GM13977 (cell line): ENCODE results near the gene PIP5K1B.
"Not testable (repeated sequence)": the region's sequence is repeated elsewhere in the genome, so short reads cannot be mapped to it uniquely, and the experiment has no call there.

Experiments
- DNase-seq: peaks from one replicate; pipeline ENCODE4 v3.0.0; 2012; ENCODE audit warnings: low spot score
- in situ Hi-C: fragments of 300-500 bp; cut with MboI; formaldehyde crosslinking; loops from one replicate; pipeline ENCODE4 v1.12.0; 2022; ENCODE audit warnings: low sequenced_read_pairs, low pct_unique_long_range_greater_than_20kb, mixed read lengths, inconsistent platforms; ENCODE audit not compliant: unreplicated experiment
- TF ChIP-seq, protein P1 (sequence below): IDR thresholded peaks from 2 replicates; pipeline ENCODE4 v1.5.1; 2012; ENCODE audit warnings: mild to moderate bottlenecking, control low read depth; ENCODE audit not compliant: insufficient read depth; ENCODE audit errors: extremely low read depth, missing control alignments

PIP5K1B gene

DNA sequence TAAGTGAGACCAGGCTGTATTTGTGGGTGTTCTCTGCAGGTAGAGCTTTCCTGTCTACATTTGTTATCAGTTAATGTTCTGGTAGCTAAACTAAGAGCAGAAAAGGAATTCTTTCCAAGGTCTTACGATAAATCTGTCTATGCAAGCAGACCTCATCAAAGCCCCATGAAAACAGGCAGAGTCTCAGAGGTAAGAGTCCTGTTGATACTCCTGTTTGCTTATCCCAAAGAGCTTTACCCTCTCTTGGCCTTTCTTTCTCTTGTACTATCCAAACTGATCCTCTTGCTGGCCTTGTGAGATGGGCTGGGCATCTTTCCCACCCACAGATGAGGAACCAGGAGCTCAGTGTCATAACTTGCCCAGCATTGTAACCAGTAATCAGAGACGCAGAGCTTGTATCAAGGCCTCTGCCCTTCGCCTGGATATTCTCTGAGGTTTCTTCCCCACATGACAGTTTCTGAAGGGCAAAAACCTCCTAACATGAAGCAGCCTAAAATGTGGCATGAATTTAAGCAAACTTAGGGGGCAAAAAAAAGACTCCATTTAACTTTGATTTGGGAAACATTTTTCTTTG lies 275.4 kb downstream of the PIP5K1B start:
- TF ChIP-seq, protein P1, sequence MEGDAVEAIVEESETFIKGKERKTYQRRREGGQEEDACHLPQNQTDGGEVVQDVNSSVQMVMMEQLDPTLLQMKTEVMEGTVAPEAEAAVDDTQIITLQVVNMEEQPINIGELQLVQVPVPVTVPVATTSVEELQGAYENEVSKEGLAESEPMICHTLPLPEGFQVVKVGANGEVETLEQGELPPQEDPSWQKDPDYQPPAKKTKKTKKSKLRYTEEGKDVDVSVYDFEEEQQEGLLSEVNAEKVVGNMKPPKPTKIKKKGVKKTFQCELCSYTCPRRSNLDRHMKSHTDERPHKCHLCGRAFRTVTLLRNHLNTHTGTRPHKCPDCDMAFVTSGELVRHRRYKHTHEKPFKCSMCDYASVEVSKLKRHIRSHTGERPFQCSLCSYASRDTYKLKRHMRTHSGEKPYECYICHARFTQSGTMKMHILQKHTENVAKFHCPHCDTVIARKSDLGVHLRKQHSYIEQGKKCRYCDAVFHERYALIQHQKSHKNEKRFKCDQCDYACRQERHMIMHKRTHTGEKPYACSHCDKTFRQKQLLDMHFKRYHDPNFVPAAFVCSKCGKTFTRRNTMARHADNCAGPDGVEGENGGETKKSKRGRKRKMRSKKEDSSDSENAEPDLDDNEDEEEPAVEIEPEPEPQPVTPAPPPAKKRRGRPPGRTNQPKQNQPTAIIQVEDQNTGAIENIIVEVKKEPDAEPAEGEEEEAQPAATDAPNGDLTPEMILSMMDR: no peak
- in situ Hi-C loops: no loop called here
- DNase-seq: no peak

DNA sequence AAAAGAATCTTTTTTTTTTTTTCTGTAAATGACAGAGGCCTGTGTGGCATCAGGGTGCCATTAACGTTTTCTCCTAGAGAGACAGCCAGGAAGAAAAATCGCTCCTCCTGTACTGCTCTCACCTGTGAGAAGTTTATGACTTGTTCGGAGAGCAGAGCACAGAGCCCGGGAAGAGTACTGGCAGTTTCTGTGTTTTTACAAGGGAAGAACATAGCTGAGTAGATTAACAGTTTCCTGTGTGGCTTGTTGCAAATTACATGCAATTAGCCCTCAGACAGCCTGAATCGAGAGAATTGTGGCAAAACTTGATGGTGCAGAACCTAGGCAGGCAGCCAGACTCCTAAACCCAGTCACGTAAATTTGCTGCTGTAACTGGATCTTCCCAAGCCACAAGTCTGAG lies 276.7 kb downstream of the PIP5K1B start:
- DNase-seq: peak; percentile 39
- TF ChIP-seq, protein P1: no peak
- in situ Hi-C loops: no loop called here

DNA sequence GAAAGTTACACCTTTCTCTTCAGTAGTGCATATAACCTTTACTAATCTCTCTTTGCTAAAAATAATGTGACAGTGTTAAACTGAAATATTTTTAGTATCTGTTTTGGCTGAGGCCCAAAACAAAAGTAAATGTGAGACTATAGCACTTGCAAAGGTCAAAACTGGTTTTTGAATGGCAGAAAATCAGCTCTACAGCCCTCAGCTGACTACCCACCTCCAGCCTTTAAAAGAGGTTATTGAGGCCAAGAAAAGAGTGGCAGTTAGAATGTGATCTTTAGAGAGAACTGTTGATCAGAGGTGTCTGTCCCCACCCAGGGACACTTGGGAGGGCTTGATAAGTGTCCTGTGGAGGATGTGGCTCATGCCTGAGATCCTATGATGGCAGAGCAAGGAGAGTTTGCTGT lies 278.0 kb downstream of the PIP5K1B start:
- peak; percentile 37 for DNase-seq
- TF ChIP-seq, protein P1: no peak
- in situ Hi-C loops: no loop called here

DNA sequence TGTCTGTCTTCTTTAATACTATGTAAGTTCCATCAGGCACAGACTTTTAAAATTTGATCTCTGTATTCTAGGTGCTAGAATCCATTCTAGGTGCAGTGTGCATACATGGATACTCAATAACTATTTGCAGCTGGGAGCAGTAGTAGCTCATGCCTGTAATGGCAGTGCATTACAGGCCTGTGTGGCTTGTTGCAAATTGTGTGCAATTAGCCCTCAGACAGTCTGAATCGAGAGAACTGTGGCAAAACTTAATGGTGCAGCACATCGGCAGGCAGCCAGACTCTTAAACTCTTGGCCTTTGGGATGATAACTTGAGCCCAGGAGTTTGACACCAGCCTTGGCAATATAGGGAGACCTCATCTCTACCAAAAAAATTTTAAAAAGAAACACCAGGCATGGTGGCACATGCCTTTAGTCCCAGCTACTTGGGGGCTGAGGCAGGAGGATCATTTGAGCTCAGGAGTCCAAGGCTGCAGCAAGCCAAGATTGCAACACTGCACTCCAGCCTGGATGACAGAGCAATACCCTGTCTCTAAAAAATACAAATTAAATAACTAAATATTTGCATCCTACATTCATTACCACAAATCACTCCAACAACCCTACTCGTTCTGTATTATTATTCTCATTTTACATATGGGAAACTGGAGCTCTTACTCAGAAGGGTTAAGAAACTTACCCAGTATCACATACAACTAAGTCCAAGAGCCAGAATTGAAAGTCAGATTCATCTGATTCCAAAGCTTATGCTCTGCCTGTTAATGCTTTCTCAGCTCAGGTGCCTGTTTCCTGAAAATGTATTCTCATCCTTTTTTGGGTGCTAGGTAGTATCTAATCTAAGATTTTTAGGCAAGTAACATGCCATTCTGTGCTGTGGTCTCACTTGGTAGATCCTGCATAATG lies 278.7 kb downstream of the PIP5K1B start:
- TF ChIP-seq, protein P1: no peak
- in situ Hi-C loops: no loop called here
- DNase-seq: no peak

DNA sequence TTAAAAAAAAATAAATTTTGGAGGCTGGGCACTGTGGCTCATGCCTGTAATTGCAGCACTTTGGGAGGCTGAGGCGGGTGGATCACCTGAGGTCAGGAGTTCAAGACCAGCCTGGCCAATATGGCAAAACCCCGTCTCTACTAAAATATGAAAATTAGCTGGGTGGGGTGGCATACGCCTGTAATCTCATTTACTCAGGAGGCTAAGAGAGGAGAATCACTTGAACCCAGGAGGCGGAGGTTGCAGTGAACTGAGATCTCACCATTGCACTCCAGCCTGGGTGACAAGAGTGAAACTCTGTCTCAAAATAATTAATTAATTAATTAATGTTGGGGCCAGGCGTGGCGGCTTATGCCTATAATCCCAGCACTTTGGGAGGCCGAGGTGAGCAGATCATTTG lies 281.9 kb downstream of the PIP5K1B start:
- in situ Hi-C loops, DNase-seq: not testable (repeated sequence)

DNA sequence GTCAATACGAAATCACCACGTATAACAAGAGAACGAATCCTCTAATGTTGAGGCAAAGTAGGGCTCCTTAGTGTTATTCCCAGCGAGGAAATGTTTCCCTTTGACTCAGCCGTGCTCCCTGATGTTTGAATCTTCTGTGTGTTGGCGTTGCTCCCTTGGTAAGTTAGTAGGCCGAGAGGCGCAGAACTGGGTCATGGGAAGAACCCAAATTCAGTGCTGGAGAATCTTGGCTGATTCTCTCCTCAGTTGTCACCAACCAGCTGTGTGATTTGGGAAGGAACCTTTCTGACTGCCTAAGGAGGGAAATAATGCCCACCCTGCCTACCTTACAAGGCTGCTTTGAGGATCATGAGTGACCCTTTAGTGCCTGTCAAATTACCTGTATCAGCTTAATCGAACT lies 286.4 kb downstream of the PIP5K1B start:
- in situ Hi-C loops: loop anchor here (10.0 kb wide), 1 partner anchor 407 kb away; no protein-coding TSS in a partner anchor
- TF ChIP-seq, protein P1: no peak
- DNase-seq: no peak

DNA sequence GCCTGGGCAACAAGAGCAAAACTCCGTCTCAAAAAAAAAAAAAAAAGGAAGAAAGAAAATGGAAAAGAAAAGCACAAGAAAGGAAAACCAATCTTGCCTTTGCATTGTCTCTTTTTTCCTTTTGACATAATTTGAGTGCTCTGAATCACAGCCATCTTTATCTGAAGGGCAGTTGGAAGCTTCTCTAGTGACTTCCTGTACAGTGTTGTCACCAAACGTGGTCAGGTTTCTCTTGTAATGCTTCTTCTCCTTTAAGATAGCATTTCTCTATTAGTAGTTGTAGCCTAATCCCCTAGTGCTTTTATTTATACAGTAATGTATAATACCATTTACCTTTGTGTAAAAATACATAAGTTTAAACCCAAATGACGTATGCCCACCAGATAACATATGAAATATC lies 290.7 kb downstream of the PIP5K1B start:
- no peak for DNase-seq
- in situ Hi-C loops: loop anchor here (10.0 kb wide), 1 partner anchor 411 kb away; no protein-coding TSS in a partner anchor
- TF ChIP-seq, protein P1: no peak
